Loucy (cell line): ENCODE measurements around the gene RFC4.

Source experiments
- H2AFZ ChIP-seq: fragments of 200-600 bp; sonication (generic); 2 replicates; pipeline ENCODE4 v1.6.0; 2016; ENCODE audit warnings: antibody characterized with exemption, mild to moderate bottlenecking, low read length, moderate library complexity
- H3F3A ChIP-seq: fragments of 200-600 bp; 2 replicates; pipeline ENCODE4 v1.6.0; 2016; ENCODE audit warnings: antibody characterized with exemption, low read depth, mild to moderate bottlenecking
- H3K27me3 ChIP-seq: fragments of 200-600 bp; sonication (generic); 2 replicates; pipeline ENCODE4 v1.6.1; 2014; ENCODE audit warnings: low read length, mild to moderate bottlenecking; ENCODE audit not compliant: insufficient read depth, poor library complexity, severe bottlenecking
- H3K36me3 ChIP-seq: fragments of 200-600 bp; sonication (generic); 2 replicates; pipeline ENCODE4 v1.6.1; 2016; ENCODE audit warnings: low read length; ENCODE audit not compliant: insufficient read depth
- H3K4me1 ChIP-seq: fragments of 200-600 bp; sonication (generic); 2 replicates; pipeline ENCODE4 v1.5.1; 2014; ENCODE audit warnings: low read length, mild to moderate bottlenecking; ENCODE audit not compliant: insufficient read depth, poor library complexity, severe bottlenecking
- H3K4me2 ChIP-seq: fragments of 200-600 bp; sonication (generic); 2 replicates; pipeline ENCODE4 v1.6.0; 2014; ENCODE audit warnings: antibody characterized with exemption, low read length, low read depth, mild to moderate bottlenecking; ENCODE audit not compliant: poor library complexity, severe bottlenecking
- H3K4me3 ChIP-seq: fragments of 200-600 bp; sonication (generic); 2 replicates; pipeline ENCODE4 v1.5.1; 2014; ENCODE audit warnings: low read length, mild to moderate bottlenecking, mixed read lengths; ENCODE audit not compliant: poor library complexity, severe bottlenecking
- H3K79me2 ChIP-seq: fragments of 200-600 bp; sonication (generic); 2 replicates; pipeline ENCODE4 v1.6.1; 2014; ENCODE audit warnings: low read length; ENCODE audit not compliant: insufficient read depth
- H3K9ac ChIP-seq: fragments of 200-600 bp; sonication (generic); 2 replicates; pipeline ENCODE4 v1.6.0; 2014; ENCODE audit warnings: mild to moderate bottlenecking, low read depth, low read length, moderate library complexity; ENCODE audit not compliant: poor library complexity, severe bottlenecking
- H3K9me2 ChIP-seq: fragments of 200-600 bp; sonication (generic); replicated peaks from 2 replicates; pipeline ENCODE4 v1.6.1; 2016; ENCODE audit warnings: low read depth, low read length, mixed read lengths
- H3K9me3 ChIP-seq: fragments of 200-600 bp; sonication (generic); 2 replicates; pipeline ENCODE4 v1.6.1; 2014; ENCODE audit warnings: mild to moderate bottlenecking, antibody characterized with exemption, low read length, low read depth; ENCODE audit not compliant: insufficient read depth
- H4K20me1 ChIP-seq: fragments of 200-600 bp; sonication (generic); 2 replicates; pipeline ENCODE4 v1.6.0; 2014; ENCODE audit warnings: antibody characterized with exemption, low read length, mild to moderate bottlenecking; ENCODE audit not compliant: insufficient read depth, poor library complexity, severe bottlenecking
- EZH2phosphoT487 ChIP-seq: fragments of 200-600 bp; IDR thresholded peaks from 2 replicates; pipeline ENCODE4 v1.6.1; 2018; ENCODE audit warnings: antibody characterized with exemption, mild to moderate bottlenecking, moderate library complexity, borderline replicate concordance
- TF ChIP-seq, protein P1 (sequence below): fragments of 200-600 bp; sonication (generic); conservative IDR thresholded peaks from 2 replicates; pipeline ENCODE4 v1.5.1; 2014; ENCODE audit warnings: mild to moderate bottlenecking, antibody characterized with exemption, low read length

The RFC4 gene

DNA sequence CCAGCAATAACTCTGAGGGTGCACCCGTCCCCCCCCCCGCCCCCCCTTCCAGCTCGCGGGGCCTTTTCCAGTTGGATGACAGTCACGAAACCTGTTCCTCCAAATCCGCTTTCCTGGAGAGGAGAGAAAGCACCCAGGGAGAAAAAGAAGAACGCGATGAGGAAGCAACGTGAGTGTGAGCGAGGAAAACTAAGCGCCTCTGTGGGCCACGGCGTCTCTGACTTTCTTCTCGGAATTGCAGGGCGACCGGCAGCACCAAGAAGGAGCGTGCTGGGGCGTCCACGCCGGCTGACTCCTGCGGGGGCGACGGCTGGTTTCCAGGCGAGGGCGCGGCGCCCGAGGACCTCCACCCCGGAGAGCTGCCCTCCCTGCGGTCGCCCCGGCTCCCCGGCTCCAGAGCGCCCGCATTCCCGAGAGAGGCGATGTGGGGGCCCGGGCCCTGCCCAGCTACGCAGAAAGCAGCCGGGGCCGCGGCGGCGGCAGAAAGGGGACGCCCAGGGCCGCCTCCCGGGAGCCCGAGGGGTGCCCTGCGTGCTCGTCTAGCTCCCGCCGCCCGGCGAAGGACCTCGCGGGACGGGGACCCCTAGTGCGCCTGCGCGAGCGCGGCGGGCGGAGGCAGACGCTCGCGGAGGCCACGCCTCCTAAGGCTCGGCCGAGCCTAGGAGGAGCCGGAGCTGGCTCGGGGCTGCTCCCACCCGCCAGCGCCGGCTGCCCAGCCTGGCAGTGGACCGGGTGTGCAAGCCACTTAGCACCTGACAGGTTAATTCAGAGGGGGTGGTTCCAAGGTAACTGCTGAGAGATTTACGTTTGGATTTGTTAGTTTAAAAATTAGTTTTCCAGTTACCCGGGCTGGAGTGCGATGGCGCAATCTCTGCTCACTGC is 20.9 kb upstream of the RFC4 start:
- H3K79me2 ChIP-seq: no peaks in the 10 kb centered on the region
- no peaks in the 10 kb centered on the region for H3K36me3 ChIP-seq
- no peak for TF ChIP-seq EZH2phosphoT487
- TF ChIP-seq, protein P1, sequence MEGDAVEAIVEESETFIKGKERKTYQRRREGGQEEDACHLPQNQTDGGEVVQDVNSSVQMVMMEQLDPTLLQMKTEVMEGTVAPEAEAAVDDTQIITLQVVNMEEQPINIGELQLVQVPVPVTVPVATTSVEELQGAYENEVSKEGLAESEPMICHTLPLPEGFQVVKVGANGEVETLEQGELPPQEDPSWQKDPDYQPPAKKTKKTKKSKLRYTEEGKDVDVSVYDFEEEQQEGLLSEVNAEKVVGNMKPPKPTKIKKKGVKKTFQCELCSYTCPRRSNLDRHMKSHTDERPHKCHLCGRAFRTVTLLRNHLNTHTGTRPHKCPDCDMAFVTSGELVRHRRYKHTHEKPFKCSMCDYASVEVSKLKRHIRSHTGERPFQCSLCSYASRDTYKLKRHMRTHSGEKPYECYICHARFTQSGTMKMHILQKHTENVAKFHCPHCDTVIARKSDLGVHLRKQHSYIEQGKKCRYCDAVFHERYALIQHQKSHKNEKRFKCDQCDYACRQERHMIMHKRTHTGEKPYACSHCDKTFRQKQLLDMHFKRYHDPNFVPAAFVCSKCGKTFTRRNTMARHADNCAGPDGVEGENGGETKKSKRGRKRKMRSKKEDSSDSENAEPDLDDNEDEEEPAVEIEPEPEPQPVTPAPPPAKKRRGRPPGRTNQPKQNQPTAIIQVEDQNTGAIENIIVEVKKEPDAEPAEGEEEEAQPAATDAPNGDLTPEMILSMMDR: no peak
- no peaks in the 10 kb centered on the region for H3K9me3 ChIP-seq
- H3F3A ChIP-seq: no peaks in the 10 kb centered on the region
- no peaks in the 10 kb centered on the region for H3K9me2 ChIP-seq
- H4K20me1 ChIP-seq: no peaks in the 10 kb centered on the region
- peak overlapping the region; percentile 81 for H3K4me3 ChIP-seq
- H3K9ac ChIP-seq: peak overlapping the region; percentile 62
- H3K4me1 ChIP-seq: peaks cover 13% of the 10 kb centered on the region
- H3K4me2 ChIP-seq: peak overlapping the region; percentile 77
- H2AFZ ChIP-seq: peak overlapping the region; percentile 96
- peaks cover 64% of the 10 kb centered on the region for H3K27me3 ChIP-seq

DNA sequence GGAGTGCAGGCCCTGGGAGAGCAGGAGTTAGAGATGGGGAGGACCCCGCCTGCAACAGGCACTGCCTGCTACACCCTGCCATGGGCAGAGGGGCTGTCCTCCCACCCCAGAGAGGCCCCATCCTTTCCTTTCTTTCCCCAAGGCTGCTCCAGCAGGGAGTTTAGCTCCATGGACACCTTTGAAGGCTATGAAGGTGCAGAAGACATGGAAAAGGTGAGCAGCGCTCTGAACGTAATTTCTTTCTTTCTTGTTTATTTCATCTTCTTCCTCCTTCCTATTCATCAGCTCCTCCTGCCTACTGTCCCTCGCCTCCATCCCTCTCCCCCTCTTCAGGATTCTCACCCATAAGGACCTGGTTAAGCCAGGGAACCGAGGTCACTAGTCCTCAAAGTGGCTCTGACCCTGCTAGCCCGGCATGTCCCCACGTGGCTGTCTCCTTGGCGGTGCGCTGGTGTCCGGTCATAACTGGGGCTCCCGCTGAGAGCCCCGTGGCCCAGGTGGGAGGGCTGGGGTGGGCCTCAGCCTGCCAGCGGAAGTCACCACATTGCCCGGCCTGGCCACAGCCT is 20.2 kb upstream of the RFC4 start:
- Histone ChIP-seq H3F3A (no peaks in the 10 kb centered on the region), H3K27me3 (peaks cover 58% of the 10 kb centered on the region), H3K4me1 (peaks cover 13% of the 10 kb centered on the region), H2AFZ (peak overlapping the region; percentile 96; the same call in 1 of the 2 replicates), H3K9me2 (no peaks in the 10 kb centered on the region), H3K9me3 (no peaks in the 10 kb centered on the region), H3K36me3 (no peaks in the 10 kb centered on the region), H3K4me3 (peak overlapping the region; percentile 81), H3K79me2 (no peaks in the 10 kb centered on the region), H3K9ac (peak overlapping the region; percentile 62), H4K20me1 (no peaks in the 10 kb centered on the region), H3K4me2 (peak overlapping the region; percentile 77)
- TF ChIP-seq EZH2phosphoT487: no peak

DNA sequence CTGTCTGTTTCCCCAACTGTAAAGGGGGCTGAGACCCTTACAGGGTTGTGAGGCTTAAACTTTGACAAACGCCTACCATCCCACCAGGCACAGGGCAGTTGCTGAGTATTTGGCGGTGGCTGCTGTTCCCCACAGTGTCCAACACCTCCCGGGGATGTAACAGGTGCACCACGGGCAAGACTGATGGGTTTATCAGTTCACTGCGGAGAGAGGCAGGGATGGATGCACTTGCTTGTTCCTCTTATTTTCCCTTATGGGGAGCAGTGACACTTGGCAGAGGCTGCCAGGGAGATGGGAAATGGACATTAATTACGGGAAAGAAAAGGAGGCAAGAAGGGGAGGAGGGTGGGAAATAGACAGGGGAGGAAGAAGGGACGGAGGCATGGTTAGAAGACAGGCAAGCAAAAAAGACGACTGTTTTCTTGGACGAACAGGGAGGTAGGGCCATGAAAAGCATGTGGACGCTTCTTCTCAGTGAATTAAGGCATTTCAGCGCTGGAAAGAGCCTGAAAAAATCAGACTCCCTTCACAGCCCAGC is 19.7 kb upstream of the RFC4 start:
- H3K9ac ChIP-seq: no peak overlapping the region
- no peaks in the 10 kb centered on the region for H3K79me2 ChIP-seq
- H3K36me3 ChIP-seq: no peaks in the 10 kb centered on the region
- peaks cover 52% of the 10 kb centered on the region for H3K27me3 ChIP-seq
- TF ChIP-seq, protein P1: no peak
- no peak for TF ChIP-seq EZH2phosphoT487
- H2AFZ ChIP-seq: no peak overlapping the region
- no peaks in the 10 kb centered on the region for H4K20me1 ChIP-seq
- no peak overlapping the region for H3K4me2 ChIP-seq
- no peak overlapping the region for H3K4me3 ChIP-seq
- H3K9me2 ChIP-seq: no peaks in the 10 kb centered on the region
- peaks cover 13% of the 10 kb centered on the region for H3K4me1 ChIP-seq
- H3K9me3 ChIP-seq: no peaks in the 10 kb centered on the region
- no peaks in the 10 kb centered on the region for H3F3A ChIP-seq
